ENCODE results near the gene SLC8B1.

SLC8B1 gene

DNA sequence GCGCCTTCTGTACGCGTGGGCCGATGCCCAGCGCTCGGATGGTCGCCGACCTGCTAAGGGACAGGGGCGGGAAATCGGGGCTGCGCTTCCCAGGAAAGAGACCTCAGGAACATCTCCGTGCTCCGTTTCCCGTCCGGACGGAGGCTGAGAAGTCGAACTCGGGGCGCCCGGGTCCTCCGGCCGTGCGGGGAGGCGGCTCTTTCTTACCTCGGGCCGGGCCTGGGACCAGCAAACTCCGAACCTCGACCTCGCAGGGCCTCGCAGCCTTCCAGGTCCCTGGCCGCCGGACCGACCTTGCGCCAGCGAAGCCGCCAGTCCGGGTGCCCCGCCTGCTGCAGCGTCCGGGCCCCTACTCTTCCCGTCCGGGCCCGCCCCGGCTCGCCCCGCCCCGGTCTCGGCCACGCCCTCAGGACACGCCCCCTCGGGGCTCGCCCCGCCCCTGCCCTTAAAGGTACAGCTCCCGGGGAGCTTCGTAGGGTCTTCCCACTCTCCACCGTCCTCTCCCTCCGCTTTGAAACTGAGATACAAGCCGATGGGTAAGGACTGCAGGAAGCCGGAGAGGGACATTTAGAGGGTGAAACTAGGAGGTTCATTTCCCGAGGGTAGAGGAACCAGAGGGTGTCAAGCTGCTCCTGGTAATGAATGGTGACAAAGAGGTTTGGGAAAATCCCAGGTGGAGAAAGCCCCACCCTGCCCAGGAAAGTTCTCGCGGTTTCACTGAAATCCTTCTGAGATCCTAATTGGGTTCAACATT lies at the start of gene SLC8B1:
Gene SLC8B1, minus strand, starts transcription at position 324 of the 754 bp plus-strand sequence. CDS start 2,231 bp downstream, outside the sequence.
- peak; percentile 87 for DNase-seq (ENCODE audit: low spot score)

DNA sequence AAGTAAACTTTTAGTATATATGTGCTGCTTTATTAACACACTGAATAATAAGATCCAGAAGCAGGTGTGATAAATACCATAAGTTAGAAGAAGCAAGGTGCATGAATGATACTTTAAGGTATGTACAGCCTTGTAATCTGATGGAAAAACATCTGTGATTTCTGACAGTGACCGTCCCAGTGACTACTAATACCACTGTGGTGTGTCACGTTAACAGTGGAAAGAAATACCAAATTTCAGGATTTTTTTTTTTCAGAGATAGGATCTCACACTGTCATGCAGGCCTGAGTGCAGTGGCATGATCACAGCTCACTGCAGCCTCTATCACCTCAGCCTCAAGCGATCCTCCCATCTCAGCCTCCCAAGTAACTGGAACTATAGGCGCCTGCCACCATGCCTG lies 47.3 kb upstream of the SLC8B1 start:
- DNase-seq (ENCODE audit: low spot score): no peak

DNA sequence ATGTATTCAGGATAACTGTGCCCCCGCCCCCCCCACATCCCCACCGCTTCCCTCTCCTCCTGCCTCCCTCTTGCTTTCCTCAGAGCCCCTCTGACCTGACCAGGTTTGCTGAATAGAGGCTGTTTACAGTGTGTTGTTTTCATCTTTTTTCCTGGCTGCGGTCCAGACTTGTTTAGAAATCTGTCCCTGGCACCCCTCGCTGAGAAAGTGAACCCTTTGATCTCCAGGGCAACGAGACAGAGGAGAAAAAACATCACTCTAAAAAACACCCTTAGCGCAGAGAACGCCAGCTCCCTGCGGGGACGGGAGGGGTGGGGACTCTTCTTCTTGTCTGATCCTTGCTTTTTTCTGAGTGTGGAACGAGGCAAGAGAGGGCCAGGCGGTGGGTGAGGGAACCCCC lies 46.3 kb upstream of the SLC8B1 start:
- DNase-seq (ENCODE audit: low spot score): no peak

DNA sequence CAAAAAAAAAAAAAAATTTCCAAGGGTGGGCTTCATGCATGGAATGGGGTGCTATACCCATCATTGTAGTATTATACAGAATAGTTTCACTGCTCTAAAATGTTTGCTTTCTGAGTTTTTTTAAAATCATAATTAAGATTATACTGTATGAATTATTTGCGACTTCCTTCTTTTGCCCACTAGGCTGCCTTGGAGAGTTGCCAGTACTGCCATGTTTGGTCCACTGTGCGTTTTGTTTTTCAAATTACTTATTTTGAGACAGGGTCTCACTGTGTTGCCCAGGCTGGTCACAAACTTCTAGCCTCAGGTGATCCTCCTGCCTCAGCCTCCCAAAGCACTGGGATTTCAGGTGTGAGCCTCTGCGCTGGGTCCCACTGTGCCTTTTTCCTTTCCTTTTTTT lies 43.4 kb upstream of the SLC8B1 start:
- DNase-seq (ENCODE audit: low spot score): no peak

DNA sequence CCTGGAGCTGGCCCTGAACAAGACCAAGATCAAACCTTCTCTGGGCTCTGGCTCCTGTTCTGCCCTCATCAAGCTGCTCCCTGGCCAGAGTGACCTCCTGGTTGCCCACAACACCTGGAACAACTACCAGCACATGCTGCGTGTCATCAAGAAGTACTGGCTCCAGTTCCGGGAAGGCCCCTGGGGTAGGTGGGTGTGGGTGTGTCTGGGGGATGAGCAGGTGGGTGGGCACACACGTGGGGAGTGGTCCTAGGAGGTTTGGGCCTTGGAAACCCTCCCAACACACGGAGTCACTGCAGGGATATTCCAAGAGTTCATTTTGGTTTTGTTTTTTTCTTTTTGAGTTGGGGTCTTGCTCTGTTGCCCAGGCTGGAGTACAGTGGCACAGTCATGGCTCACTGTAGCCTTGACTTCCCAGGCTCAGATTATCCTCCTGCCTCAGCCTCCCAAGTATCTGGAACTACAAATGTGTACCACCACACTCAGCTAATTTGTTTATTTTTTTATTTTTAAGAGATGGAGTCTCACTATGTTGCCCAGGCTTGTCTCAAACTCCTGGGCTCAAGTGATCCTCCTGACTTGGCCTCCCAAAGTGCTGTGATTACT lies 40.0 kb upstream of the SLC8B1 start:
- no peak for DNase-seq (ENCODE audit: low spot score)

DNA sequence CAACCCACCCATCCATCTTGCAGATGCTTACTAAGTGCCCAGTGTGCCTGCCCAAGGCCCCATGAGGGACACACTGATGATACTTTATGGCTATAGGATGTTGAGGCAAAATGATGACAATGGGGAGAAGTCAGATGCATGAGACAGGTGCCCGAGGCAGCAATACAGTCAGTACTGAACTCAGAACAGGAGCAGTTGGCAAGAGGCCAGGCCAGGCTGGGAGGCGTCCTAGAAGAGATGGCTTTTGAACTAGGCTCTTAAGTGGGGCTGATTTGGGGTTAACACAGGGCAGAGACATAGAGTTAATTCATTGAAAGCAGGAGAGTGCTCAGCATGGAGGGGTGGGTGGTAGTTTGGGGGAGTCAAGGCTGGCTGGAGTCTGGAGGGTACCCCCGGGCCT lies 39.1 kb upstream of the SLC8B1 start:
- DNase-seq (ENCODE audit: low spot score): no peak

DNA sequence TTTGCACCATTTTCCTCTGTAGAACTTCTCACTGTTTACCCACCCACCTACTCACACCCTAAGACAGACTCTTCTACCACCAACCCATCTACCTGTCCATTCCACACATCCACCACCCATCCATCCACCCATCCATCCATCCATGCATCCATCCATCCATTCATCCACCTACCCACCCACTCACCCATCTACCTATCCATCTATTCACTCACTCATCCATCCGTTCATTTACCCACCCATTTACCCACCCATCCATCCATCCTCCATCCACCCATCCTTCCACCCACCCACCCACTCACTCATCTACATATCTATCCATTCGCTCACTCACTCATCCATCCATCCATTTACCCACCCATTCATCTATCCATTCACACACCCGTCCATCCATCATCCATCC lies 38.5 kb upstream of the SLC8B1 start:
- DNase-seq (ENCODE audit: low spot score): no peak

DNA sequence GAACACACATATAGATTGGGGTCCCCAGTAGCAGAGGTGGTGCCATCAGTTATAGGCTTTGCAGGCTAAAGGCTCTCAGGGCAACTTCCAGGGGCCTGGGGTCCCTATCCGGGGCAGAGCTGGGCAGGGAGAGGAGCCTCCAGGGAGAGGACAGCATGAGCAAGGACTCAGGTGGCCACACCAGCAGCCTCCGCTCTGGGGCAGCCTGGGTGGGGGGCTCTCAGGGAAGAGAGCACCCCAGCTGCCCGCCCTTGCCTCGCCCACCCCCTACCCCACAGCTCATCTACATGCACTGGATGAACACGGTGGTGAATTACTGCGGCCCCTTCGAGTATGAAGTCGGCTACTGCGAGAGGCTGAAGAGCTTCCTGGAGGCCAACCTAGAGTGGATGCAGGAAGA lies 37.5 kb upstream of the SLC8B1 start:
- no peak for DNase-seq (ENCODE audit: low spot score)

DNA sequence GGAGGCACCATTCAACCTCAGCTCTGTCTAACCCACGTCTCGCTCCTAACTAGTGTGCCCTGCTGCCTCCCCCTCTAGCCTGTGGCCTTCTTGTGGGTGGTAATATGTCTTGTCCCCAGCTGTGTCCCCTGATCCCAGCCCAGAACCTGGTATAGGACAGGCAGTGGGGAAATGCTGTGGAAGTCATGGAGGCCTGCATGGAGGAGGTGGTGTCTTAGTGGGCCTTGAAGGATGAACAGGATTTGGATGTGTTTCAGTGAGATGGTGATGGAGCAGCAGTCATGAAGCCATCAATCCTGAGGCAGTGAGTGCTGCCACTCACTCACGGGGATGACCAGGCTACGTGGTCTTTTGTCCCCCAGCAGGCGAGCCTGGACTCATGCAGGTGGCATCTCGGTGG lies 36.9 kb upstream of the SLC8B1 start:
- no peak for DNase-seq (ENCODE audit: low spot score)

DNA sequence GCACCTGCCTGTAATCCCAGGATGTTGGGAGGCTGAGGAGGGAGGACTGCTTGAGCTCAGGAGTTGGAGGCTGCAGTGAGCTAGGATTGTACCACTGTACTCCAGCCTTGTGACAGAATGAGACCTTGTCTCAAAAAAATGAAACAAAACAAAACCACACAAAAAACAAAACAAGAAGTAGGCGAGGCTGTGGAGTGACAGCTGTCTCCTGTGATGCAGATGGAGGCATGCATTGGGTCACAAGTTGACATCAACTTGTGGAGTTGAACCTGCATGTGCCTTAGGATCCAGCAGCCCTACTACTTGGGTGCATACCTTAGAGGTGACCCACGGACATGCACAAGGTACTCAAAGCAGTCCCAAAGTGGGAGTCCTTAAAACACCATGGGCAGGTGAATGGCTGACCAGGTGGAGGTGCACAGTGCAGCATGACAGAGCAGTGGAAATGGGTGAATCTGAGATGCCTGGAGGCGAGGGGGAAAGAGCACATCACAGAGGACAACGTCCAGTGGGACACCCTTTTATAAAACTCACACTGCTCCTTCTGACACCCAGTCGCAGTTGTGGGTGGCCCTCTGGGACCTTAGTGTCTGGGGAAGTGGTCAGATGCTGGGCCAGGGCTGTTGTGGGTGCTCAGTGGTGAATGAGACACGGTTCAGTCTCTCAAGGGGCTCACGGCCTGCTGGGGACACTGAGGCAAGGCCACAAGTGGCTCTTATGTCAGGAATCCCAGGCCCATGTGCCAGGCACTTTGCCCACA lies 36.2 kb upstream of the SLC8B1 start:
- DNase-seq (ENCODE audit: low spot score): no peak

DNA sequence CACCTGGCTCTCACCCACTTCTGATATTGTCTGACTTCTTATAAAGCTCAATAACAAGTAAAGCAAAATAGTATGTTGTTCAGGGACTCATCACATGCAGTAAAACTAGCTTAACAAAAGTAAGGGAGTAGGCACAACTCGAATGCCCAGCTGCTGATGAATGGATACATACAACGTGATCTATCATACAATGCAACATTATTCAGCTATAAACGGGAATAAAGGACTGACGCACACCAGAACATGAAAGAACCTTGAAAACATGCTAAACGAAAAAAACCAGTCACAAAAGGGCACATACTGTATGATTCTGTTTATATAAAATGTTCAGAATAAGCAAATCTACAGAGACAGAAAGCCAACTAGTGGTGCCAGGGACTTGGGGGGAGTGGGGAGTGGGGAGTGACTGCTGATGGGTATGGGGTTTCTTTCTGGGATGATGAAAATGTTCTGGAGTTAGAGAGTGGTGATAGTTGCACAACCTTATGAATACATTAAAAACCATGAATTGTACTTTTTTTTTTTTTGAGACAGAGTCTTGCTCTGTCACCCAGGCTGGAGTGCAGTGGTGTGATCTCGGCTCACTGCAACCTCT lies 34.6 kb upstream of the SLC8B1 start:
- DNase-seq (ENCODE audit: low spot score): peak; percentile 51

DNA sequence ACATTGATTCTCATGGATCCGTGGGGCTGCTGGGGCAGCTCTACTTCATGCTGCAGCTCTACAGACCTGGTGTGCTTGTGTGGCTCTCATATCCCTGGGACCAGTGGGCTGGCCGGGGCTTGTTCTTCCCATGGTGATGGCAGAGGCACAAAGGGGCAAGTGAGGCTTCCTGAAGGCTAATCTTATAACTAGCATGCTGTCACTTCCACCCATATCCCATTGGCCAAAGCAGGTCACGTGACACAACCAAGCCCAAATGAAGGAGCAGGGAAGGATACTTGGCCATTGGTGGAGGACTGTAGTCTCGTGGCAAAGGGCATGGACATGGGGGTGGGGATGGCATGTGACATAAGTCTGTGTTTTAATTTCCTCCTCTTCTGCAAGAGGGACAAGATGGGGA lies 33.4 kb upstream of the SLC8B1 start:
- no peak for DNase-seq (ENCODE audit: low spot score)

DNA sequence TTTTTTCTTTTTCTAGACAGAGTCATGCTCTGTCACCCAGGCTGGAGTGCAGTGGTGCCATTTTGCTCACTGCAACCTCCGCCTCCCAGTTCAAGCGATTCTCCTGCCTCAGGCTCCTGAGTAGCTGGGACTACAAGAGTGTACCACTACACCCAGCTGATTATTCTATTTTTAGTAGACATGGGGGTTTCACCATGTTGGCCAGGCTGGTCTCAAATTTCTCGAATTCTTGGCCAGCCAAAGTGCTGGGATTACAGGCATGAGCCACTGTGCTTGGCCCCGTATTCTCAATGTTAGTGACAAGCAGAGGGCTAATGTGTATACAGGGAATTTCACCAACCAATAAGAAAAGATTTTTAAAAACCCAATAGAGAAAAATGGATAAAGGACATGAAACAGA lies 31.9 kb upstream of the SLC8B1 start:
- DNase-seq (ENCODE audit: low spot score): no peak

DNA sequence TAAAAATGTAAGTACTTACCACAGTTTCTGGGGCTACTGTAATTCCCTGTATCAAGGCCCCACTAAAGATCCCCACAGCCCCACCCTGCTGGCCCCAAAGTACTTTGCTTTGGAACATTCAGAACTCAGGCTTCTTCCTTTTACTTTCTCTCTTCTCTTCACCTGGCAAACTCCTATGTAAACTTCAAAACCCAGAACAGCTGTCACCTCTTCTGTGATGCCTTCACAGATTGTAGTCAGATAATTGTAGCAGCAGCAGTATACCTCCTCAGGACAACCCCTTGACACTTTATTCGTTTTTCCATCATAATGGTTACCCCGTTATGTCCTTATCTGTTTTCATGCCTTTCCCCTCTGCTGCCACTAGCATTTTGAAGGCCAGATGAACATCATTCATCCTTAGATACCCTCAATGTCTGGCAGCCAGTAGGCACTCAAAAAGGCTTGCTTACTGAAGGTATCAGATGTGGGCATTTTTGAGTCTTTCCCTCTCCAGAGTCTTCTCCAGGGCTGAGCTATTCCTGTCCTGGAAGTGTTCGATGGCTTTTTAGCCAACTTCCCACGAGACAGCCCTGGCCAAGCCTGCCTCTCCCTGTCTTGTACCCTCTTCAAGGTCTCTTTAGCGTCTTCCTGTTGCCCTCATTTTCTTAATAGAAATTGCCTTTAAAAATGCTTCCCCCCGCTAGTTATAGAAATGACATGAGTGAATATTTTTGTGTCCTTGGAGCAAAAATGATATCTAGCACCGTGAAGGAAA lies 30.9 kb upstream of the SLC8B1 start:
- no peak for DNase-seq (ENCODE audit: low spot score)

DNA sequence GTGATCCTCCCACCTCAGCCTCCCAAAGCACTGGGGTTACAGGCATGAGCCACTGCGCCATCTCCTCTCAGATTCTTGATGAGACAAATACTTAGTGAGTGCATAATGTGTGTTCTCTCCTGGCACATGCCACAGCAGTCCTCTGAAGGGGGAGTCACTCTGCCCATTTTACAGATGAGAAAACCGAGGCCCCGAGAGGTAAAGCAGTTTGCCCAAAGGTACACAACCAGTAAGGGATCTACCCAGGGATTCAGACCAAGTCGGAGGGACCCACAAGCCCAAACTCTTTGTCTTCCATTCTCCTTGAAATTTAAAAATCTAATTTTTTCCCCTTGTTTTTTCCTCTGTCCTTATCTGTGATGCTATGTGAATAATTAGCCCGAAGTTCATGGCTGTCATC lies 29.8 kb upstream of the SLC8B1 start:
- DNase-seq (ENCODE audit: low spot score): no peak

DNA sequence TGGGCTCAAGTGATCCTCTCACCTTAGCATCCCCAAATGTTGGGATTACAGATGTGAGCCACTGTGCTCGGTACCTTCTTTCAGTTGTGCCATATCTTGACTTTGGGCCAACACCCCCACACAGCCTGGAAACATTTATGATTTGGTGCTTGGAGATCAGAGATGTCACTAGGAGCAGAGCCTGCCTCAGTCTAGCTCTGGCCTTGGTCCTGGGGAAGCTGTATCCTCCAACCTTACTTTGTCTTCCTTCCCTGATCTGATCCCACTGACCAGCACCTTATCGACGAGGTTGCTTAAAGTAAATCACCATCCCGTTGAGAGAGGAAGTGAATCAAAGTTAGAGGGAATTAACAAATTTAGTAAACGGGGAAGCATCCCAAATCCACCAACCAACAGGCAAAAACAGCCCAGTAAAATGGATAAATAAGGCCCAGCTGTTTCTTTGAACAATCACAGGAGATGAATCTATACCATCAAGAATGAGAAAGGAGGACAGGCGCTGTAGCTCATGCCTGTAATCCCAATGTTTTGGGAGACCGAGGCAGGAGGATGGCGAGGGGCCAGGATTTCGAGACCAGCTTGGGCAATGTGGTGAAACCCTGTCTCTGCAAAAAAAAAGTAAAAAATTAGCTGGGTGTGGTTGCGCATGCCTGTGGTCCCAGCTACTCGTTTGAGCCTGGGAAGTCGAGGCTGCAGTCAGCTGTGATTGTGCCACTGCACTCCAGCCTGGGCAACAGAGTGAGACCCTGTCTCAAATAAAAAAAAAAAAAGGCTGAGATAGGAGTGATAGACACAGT lies 26.9 kb upstream of the SLC8B1 start:
- no peak for DNase-seq (ENCODE audit: low spot score)

DNA sequence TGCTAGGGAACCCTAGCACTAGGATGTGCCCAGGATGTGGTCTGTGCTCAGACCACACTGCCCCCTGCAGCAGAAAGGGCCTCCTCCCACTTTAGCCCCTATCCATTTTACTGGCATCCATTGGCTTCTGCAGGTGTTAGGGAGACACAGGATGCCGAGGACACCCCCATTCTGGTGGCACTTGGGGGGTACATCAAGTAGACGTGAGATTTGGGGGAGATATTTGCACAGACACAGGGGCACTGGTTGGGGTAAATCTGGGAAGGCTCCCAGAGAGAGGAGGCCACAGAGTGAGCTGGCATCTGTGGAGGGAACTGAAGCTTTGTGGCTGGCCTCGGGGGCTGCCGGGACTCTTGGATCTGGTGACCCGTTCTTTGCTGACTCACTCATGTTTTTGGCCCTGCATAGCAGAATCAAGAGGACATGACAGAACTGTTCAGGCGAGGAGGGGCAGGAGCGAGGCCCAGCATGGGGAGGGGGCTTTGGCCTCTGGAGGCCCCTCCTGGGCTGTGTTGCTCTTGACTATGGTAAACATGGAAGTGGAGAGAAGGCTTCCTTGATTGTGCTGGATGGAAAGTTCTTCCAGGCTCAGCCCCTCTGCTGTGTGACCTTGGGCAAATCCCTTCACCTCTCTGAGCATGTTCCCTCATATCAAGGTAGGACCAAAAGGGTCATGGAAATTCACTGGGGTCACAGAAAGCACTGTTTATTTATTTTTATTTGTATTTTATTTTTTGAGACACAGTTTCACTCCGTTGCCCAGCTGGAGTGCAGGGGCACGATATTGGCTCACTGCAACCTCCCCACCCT lies 25.2 kb upstream of the SLC8B1 start:
- no peak for DNase-seq (ENCODE audit: low spot score)

DNA sequence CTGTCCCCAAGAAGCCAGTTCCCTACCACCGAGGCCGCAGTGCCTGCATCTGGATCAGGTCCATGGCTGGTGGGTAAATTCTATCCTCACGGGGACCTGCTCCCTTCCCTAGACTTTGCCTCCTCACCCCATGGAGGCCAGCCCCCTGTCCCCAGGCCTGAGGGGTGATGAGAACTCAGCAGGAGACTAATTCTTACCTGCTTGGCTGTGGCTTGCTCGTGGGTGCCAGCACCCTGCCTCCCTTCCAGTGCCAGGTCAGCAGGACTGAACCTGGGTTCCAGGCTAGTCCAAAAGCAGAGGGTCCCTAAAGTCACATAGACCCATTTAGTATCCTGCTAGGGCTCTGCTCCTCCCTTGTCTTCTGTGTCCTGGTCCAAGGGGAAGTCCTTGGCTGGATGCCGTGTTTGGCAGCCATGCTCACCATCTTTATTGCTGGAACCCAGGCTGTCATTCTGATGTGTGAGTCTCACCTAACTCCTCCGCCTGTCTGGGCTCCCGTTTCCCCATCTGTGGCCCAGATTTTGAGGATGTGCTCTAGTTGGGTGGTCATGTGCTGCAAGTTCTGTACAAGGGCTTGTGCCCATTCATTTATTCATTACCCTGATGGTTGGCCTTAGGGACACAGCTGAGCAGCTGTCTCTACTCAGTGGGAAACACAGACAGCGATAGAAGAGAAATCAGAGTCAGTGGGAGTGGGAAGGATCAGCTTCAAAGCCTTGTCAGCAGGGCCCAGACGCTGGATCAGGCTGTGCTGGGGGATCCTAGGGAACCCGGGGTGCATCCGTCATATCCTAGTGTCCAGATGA lies 24.4 kb upstream of the SLC8B1 start:
- DNase-seq (ENCODE audit: low spot score): peak; percentile 86

DNA sequence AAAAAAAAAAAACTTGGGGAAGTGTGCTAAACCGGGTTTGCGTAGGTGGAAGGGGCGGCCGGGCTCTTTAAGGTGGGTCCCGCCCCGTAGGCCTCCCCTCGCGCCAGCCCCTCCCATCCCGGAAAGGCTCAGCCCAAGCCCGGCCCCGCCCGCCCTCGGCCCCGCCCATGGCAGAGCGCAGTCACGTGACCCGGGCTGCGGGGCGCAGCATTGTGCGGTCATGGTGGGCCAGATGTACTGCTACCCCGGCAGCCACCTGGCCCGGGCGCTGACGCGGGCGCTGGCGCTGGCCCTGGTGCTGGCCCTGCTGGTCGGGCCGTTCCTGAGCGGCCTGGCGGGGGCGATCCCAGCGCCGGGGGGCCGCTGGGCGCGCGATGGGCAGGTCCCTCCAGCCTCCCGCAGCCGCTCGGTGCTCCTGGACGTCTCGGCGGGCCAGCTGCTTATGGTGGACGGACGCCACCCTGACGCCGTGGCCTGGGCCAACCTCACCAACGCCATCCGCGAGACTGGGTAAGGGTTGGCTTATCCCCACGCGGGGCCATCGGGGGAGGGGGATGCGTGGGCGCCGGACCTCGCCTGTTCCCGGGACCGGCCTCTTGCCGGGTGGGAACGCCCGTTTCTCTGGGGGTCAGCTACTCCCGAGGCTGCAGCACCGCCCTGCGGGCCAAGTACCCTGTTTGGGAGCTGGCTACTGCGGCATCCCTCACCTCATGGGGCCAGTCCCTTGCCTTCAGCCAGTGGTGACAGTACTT lies 23.6 kb upstream of the SLC8B1 start, which contains the start of gene PLBD2:
Gene PLBD2, plus strand, starts transcription at position 207 of the 752 bp plus-strand sequence. Its CDS starts 14 bp downstream, at position 221.
- DNase-seq (ENCODE audit: low spot score): peak; percentile 96
